SK-N-SH (cell line): ENCODE results near the gene SPAG4. TPM values are rescaled to one million over a fixed set of nuclear protein-coding genes. Genes with fewer than 3 reads are reported as not detected.

Source experiments
- CTCF ChIA-PET: fragments of 300-600, 350-600 bp; formaldehyde crosslinking; extraction: SDS; loops from one replicate; lab custom pipeline; 2021; lab: Yijun Ruan, JAX
- POLR2A ChIA-PET: fragments of 350-600 bp; sonication (Branson Sonifier 250); formaldehyde crosslinking; extraction: SDS; loops from one replicate; lab custom pipeline; 2020; ENCODE audit warnings: antibody characterized with exemption, inconsistent platforms; lab: Yijun Ruan, JAX
- DNase-seq: peaks from one replicate; pipeline ENCODE4 v3.0.0; 2012
- H2AFZ ChIP-seq: fragments of 200-600 bp; sonication (generic); 2 replicates; pipeline ENCODE4 v1.8.1; 2016; ENCODE audit warnings: antibody characterized with exemption, mild to moderate bottlenecking, low read depth
- H3F3A ChIP-seq: fragments of 200-600 bp; sonication (generic); replicated peaks from 2 replicates; pipeline ENCODE3; 2016; ENCODE audit warnings: antibody characterized with exemption, mild to moderate bottlenecking; ENCODE audit not compliant: insufficient read depth
- H3K27ac ChIP-seq, 2 experiments: fragments of 200-500 bp in 1 of 2; fragments of 200-600 bp in 1 of 2; sonication (Bioruptor generic) in 1 of 2; sonication (generic), shearing (Covaris generic) in 1 of 2; 2 replicates each; pipeline versions ENCODE4 v1.5.1 to v1.6.1; 2014 to 2016; ENCODE audit warnings: low read depth in 2 of 2, inconsistent platforms in 1 of 2, low read length in 1 of 2, mild to moderate bottlenecking in 1 of 2, mixed read lengths in 1 of 2
- H3K27me3 ChIP-seq: fragments of 200-600 bp; sonication (generic), shearing (Covaris generic); 2 replicates; pipeline ENCODE4 v1.6.1; 2016; ENCODE audit warnings: mixed run types; ENCODE audit not compliant: insufficient read depth
- H3K36me3 ChIP-seq, 2 experiments: fragments of 200-500 bp in 1 of 2; fragments of 200-600 bp in 1 of 2; sonication (Bioruptor generic) in 1 of 2; sonication (generic) in 1 of 2; replicated peaks in 1 of 2; 2 replicates each; pipeline versions ENCODE3 to v1.5.1; 2014 to 2016; ENCODE audit warnings: low read length in 1 of 2, mild to moderate bottlenecking in 1 of 2; ENCODE audit not compliant: insufficient read depth in 2 of 2, control insufficient read depth in 1 of 2
- H3K4me1 ChIP-seq, 2 experiments: fragments of 200-500 bp in 1 of 2; fragments of 200-600 bp in 1 of 2; sonication (Bioruptor generic) in 1 of 2; sonication (generic), shearing (Covaris generic) in 1 of 2; 2 replicates each; pipeline versions ENCODE4 v1.5.1 to v1.6.1; 2014 to 2016; ENCODE audit warnings: low read depth in 1 of 2, low read length in 1 of 2, mixed run types in 1 of 2; ENCODE audit not compliant: insufficient read depth in 2 of 2, control insufficient read depth in 1 of 2
- H3K4me2 ChIP-seq: fragments of 200-600 bp; sonication (generic), shearing (Covaris generic); 2 replicates; pipeline ENCODE4 v1.6.1; 2017; ENCODE audit warnings: mixed run types
- H3K4me3 ChIP-seq, 2 experiments: fragments of 200-500 bp in 1 of 2; fragments of 200-600 bp in 1 of 2; sonication (Bioruptor generic) in 1 of 2; sonication (generic), shearing (Covaris generic) in 1 of 2; 2 replicates each; pipeline versions ENCODE4 v1.5.1 to v1.8.1; 2014 to 2016; ENCODE audit warnings: low read depth in 2 of 2, inconsistent platforms in 1 of 2, low read length in 1 of 2, mild to moderate bottlenecking in 1 of 2, mixed read lengths in 1 of 2, moderate library complexity in 1 of 2
- H3K79me2 ChIP-seq: fragments of 200-600 bp; sonication (generic); 2 replicates; pipeline ENCODE4 v1.8.1; 2017; ENCODE audit warnings: mild to moderate bottlenecking; ENCODE audit not compliant: insufficient read depth
- H3K9ac ChIP-seq: fragments of 200-600 bp; sonication (generic); 2 replicates; pipeline ENCODE4 v1.6.1; 2017; ENCODE audit warnings: mixed run types
- H3K9me2 ChIP-seq: fragments of 200-600 bp; sonication (generic); 2 replicates; pipeline ENCODE4 v1.6.1; 2017; ENCODE audit warnings: mixed run types
- H3K9me3 ChIP-seq: fragments of 200-600 bp; sonication (generic); 2 replicates; pipeline ENCODE4 v1.6.1; 2017; ENCODE audit warnings: mixed run types, mild to moderate bottlenecking, moderate library complexity
- H4K20me1 ChIP-seq: fragments of 200-600 bp; sonication (generic); 2 replicates; pipeline ENCODE4 v1.6.1; 2017; ENCODE audit warnings: mild to moderate bottlenecking, mixed run types; ENCODE audit not compliant: insufficient read depth
- CHD2 ChIP-seq: fragments of 150-350 bp; IDR thresholded peaks from 2 replicates; pipeline ENCODE4 v1.6.1; 2018; ENCODE audit warnings: low read length; ENCODE audit not compliant: partially characterized antibody
- GABPA ChIP-seq: IDR thresholded peaks from 2 replicates; pipeline ENCODE4 v1.4.0; 2012; ENCODE audit warnings: low read depth, mild to moderate bottlenecking
- GATA2 ChIP-seq: sonication (generic); formaldehyde crosslinking; IDR thresholded peaks from 2 replicates; pipeline ENCODE4 v1.5.0; 2020; ENCODE audit warnings: mild to moderate bottlenecking, missing genetic modification reagents
- JUND ChIP-seq: IDR thresholded peaks from 2 replicates; pipeline ENCODE4 v1.4.0; 2012
- MEF2A ChIP-seq: IDR thresholded peaks from 2 replicates; pipeline ENCODE4 v1.4.0; 2012; ENCODE audit warnings: low read depth, borderline replicate concordance
- MXI1 ChIP-seq: IDR thresholded peaks from 2 replicates; pipeline ENCODE4 v1.6.1; 2012; ENCODE audit warnings: mild to moderate bottlenecking, low read depth, low read length, improper control_type of control experiment
- POLR2AphosphoS5 ChIP-seq: IDR thresholded peaks from 2 replicates; pipeline ENCODE4 v1.6.1; 2012; ENCODE audit warnings: low read depth, low read length
- RCOR1 ChIP-seq: fragments of 150-350 bp; IDR thresholded peaks from 2 replicates; pipeline ENCODE4 v1.6.1; 2017; ENCODE audit warnings: antibody characterized with exemption, low read length
- TCF12 ChIP-seq: IDR thresholded peaks from 2 replicates; pipeline ENCODE4 v1.4.0; 2012
- TEAD4 ChIP-seq: IDR thresholded peaks from 2 replicates; pipeline ENCODE4 v1.4.0; 2012; ENCODE audit warnings: mild to moderate bottlenecking, borderline replicate concordance; ENCODE audit not compliant: insufficient read depth
- USF1 ChIP-seq: IDR thresholded peaks from 2 replicates; pipeline ENCODE4 v1.4.0; 2012; ENCODE audit warnings: low read depth, borderline replicate concordance
- YY1 ChIP-seq: IDR thresholded peaks from 2 replicates; pipeline ENCODE4 v1.4.0; 2012; ENCODE audit warnings: low read depth, mild to moderate bottlenecking
- WGBS: methylation state at CpG from one replicate; pipeline ENCODE4 v1.1.6; 2017; ENCODE audit warnings: low lambda C conversion rate; 5-methylcytosine and 5-hydroxymethylcytosine counted together
- polyA plus RNA-seq, 3 experiments: library from polyadenylated mRNA; depleted of rRNA; stranded (reverse); fragments of >200 nt; gene quantifications; 2 replicates each; pipeline ENCODE4 v1.2.3, GENCODE V29; 2012
- TF ChIP-seq, protein P1 (sequence below): fragments of 150-350 bp; IDR thresholded peaks from 2 replicates; pipeline ENCODE4 v1.6.1; 2016; ENCODE audit warnings: mild to moderate bottlenecking, low read depth, low read length
- TF ChIP-seq, protein P2 (sequence below): IDR thresholded peaks from 2 replicates; pipeline ENCODE4; 2012
- TF ChIP-seq, protein P3 (sequence below): IDR thresholded peaks from 2 replicates; pipeline ENCODE4 v1.4.0; 2012; ENCODE audit warnings: low read depth, borderline replicate concordance
- TF ChIP-seq, protein P4 (sequence below): IDR thresholded peaks from 2 replicates; pipeline ENCODE4 v1.6.1; 2012; ENCODE audit warnings: mild to moderate bottlenecking, low read depth, low read length, moderate library complexity

The SPAG4 gene
- polyA plus RNA-seq, 1 of the 3 experiments (the other 2 are of a cell fraction) = 6.9 TPM

GRCh38 chr20:35636095-35636494, 20.5 kb downstream of the SPAG4 start:
- H4K20me1 ChIP-seq = peaks cover 84% of the 10 kb centered on the region
- H3K9me2 ChIP-seq = no peaks in the 10 kb centered on the region
- POLR2A ChIA-PET = no interaction called here
- H3F3A ChIP-seq = peaks cover 3% of the 10 kb centered on the region
- H3K9ac ChIP-seq = no peak overlapping the region
- DNase-seq = no peak
- TF ChIP-seq MEF2A (no peak), GATA2 (no peak), POLR2AphosphoS5 (no peak), MXI1 (no peak)
- TF ChIP-seq, protein P1, sequence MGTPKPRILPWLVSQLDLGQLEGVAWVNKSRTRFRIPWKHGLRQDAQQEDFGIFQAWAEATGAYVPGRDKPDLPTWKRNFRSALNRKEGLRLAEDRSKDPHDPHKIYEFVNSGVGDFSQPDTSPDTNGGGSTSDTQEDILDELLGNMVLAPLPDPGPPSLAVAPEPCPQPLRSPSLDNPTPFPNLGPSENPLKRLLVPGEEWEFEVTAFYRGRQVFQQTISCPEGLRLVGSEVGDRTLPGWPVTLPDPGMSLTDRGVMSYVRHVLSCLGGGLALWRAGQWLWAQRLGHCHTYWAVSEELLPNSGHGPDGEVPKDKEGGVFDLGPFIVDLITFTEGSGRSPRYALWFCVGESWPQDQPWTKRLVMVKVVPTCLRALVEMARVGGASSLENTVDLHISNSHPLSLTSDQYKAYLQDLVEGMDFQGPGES = no peak
- TF ChIP-seq, protein P2, sequence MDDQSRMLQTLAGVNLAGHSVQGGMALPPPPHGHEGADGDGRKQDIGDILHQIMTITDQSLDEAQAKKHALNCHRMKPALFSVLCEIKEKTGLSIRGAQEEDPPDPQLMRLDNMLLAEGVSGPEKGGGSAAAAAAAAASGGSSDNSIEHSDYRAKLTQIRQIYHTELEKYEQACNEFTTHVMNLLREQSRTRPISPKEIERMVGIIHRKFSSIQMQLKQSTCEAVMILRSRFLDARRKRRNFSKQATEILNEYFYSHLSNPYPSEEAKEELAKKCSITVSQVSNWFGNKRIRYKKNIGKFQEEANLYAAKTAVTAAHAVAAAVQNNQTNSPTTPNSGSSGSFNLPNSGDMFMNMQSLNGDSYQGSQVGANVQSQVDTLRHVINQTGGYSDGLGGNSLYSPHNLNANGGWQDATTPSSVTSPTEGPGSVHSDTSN = no peak
- TF ChIP-seq, all 33 proteins: peak for 0
- peaks cover 87% of the 10 kb centered on the region for H3K79me2 ChIP-seq
- no peak overlapping the region for H3K4me3 ChIP-seq
- no peaks in the 10 kb centered on the region for H3K4me1 ChIP-seq
- H3K36me3 ChIP-seq = peaks cover 3 to 13% of the 10 kb centered on the region in 2 experiments
- H3K27me3 ChIP-seq = no peaks in the 10 kb centered on the region
- CTCF ChIA-PET = interaction anchor here (0.6 to 4.6 kb wide), 4 partner anchors 9 to 248 kb away, joined by 3 to 30 read pairs (median 4); no protein-coding TSS in a partner anchor
- 94% methylated on average over 2 of the region's 2 CpGs for WGBS
- H3K4me2 ChIP-seq = no peak overlapping the region
- no peak overlapping the region for H3K27ac ChIP-seq
- H2AFZ ChIP-seq = no peak overlapping the region
- H3K9me3 ChIP-seq = no peaks in the 10 kb centered on the region

GRCh38 chr20:35637276-35637675, 21.6 kb downstream of the SPAG4 start:
- Histone ChIP-seq H3K79me2 (peaks cover 99% of the 10 kb centered on the region), H3K9me2 (no peaks in the 10 kb centered on the region), H4K20me1 (peaks cover 92% of the 10 kb centered on the region), H3K4me2 (no peak overlapping the region), H3K9me3 (no peaks in the 10 kb centered on the region), H3F3A (peaks cover 3% of the 10 kb centered on the region), H3K27ac (no peak overlapping the region), H2AFZ (no peak overlapping the region), H3K4me3 (no peak overlapping the region), H3K36me3 (peaks cover 3 to 4% of the 10 kb centered on the region in 2 experiments), H3K9ac (no peak overlapping the region), H3K4me1 (no peaks in the 10 kb centered on the region), H3K27me3 (no peaks in the 10 kb centered on the region)
- POLR2A ChIA-PET = interaction anchor here (0.5 kb wide), 1 partner anchor 11 kb away, joined by 3 read pairs; no protein-coding TSS in a partner anchor
- 97% methylated on average over 6 of the region's 6 CpGs for WGBS
- no peak for DNase-seq
- CTCF ChIA-PET = interaction anchor here (0.8 to 4.6 kb wide), 3 partner anchors 17 to 174 kb away, joined by 3 to 30 read pairs (median 3); no protein-coding TSS in a partner anchor
- TF ChIP-seq CHD2 (no peak), RCOR1 (no peak), USF1 (no peak), POLR2AphosphoS5 (no peak), GABPA (no peak), JUND (no peak), YY1 (no peak), GATA2 (no peak), TCF12 (no peak), MXI1 (no peak), TEAD4 (no peak)
- TF ChIP-seq, protein P3, sequence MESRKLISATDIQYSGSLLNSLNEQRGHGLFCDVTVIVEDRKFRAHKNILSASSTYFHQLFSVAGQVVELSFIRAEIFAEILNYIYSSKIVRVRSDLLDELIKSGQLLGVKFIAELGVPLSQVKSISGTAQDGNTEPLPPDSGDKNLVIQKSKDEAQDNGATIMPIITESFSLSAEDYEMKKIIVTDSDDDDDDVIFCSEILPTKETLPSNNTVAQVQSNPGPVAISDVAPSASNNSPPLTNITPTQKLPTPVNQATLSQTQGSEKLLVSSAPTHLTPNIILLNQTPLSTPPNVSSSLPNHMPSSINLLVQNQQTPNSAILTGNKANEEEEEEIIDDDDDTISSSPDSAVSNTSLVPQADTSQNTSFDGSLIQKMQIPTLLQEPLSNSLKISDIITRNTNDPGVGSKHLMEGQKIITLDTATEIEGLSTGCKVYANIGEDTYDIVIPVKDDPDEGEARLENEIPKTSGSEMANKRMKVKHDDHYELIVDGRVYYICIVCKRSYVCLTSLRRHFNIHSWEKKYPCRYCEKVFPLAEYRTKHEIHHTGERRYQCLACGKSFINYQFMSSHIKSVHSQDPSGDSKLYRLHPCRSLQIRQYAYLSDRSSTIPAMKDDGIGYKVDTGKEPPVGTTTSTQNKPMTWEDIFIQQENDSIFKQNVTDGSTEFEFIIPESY = no peak
- TF ChIP-seq, protein P1 = no peak
- TF ChIP-seq, protein P4, sequence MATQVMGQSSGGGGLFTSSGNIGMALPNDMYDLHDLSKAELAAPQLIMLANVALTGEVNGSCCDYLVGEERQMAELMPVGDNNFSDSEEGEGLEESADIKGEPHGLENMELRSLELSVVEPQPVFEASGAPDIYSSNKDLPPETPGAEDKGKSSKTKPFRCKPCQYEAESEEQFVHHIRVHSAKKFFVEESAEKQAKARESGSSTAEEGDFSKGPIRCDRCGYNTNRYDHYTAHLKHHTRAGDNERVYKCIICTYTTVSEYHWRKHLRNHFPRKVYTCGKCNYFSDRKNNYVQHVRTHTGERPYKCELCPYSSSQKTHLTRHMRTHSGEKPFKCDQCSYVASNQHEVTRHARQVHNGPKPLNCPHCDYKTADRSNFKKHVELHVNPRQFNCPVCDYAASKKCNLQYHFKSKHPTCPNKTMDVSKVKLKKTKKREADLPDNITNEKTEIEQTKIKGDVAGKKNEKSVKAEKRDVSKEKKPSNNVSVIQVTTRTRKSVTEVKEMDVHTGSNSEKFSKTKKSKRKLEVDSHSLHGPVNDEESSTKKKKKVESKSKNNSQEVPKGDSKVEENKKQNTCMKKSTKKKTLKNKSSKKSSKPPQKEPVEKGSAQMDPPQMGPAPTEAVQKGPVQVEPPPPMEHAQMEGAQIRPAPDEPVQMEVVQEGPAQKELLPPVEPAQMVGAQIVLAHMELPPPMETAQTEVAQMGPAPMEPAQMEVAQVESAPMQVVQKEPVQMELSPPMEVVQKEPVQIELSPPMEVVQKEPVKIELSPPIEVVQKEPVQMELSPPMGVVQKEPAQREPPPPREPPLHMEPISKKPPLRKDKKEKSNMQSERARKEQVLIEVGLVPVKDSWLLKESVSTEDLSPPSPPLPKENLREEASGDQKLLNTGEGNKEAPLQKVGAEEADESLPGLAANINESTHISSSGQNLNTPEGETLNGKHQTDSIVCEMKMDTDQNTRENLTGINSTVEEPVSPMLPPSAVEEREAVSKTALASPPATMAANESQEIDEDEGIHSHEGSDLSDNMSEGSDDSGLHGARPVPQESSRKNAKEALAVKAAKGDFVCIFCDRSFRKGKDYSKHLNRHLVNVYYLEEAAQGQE = no peak
